ENCODE measurements around the gene PTPRN2. TPM values are rescaled to one million over a fixed set of nuclear protein-coding genes. Genes with fewer than 3 reads are reported as not detected.

PTPRN2 gene
- polyA plus RNA-seq, 1 of the 3 experiments (the other 2 are of a cell fraction): 4.0 TPM

- no peak overlapping the region for H2AFZ ChIP-seq (ENCODE audit: low read depth)
- POLR2A ChIA-PET: no interaction called here
- H3K79me2 ChIP-seq (ENCODE audit: insufficient read depth): no peaks in the 10 kb centered on the region
- no peaks in the 10 kb centered on the region for H3K9me2 ChIP-seq
- no peak for DNase-seq
- peaks cover 0 to 4% of the 10 kb centered on the region in 2 experiments; a peak in 1 of 4 replicates for H3K4me1 ChIP-seq (ENCODE audit: control insufficient read depth in 1 of 2, insufficient read depth in 2 of 2, low read depth in 1 of 2, low read length in 1 of 2)
- no peak overlapping the region for H3K4me3 ChIP-seq (ENCODE audit: low read depth in 2 of 2, low read length in 1 of 2)
- WGBS (ENCODE audit: low lambda C conversion rate): 29% methylated on average over 9 of the region's 9 CpGs
- no peaks in the 10 kb centered on the region for H3F3A ChIP-seq (replicated peaks; ENCODE audit: insufficient read depth)
- H3K27ac ChIP-seq (ENCODE audit: low read depth in 2 of 2, low read length in 1 of 2): no peak overlapping the region
- no peak for TF ChIP-seq TAF1 (IDR thresholded peaks at IDR 0.05; ENCODE audit: borderline replicate concordance, low read depth, low read length)
- no peak for TF ChIP-seq CTCF (IDR thresholded peaks at IDR 0.05)
- TF ChIP-seq RXRA (IDR thresholded peaks at IDR 0.05; ENCODE audit: borderline replicate concordance, low read depth): no peak
- no peak for TF ChIP-seq RAD21 (IDR thresholded peaks at IDR 0.05; ENCODE audit: low read length)
- TF ChIP-seq TCF12 (IDR thresholded peaks at IDR 0.05): no peak
- TF ChIP-seq YY1 (IDR thresholded peaks at IDR 0.05; ENCODE audit: low read depth): no peak
- no peaks in the 10 kb centered on the region for H3K27me3 ChIP-seq (ENCODE audit: insufficient read depth)
- no peak overlapping the region for H3K9ac ChIP-seq
- no peak overlapping the region for H3K4me2 ChIP-seq
- H3K36me3 ChIP-seq (replicated peaks in 1 of 2; ENCODE audit: control insufficient read depth in 1 of 2, insufficient read depth in 2 of 2, low read length in 1 of 2): no peaks in the 10 kb centered on the region
- CTCF ChIA-PET: interaction anchor here (1.2 kb wide), 1 partner anchor 9 kb away, joined by 4 read pairs; no protein-coding TSS in a partner anchor
- peaks cover 8% of the 10 kb centered on the region; the same call in 1 of the 2 replicates for H3K9me3 ChIP-seq
- no peaks in the 10 kb centered on the region for H4K20me1 ChIP-seq (ENCODE audit: insufficient read depth)
Observed at GRCh38 chr7:157884461-157885062, 703.1 kb downstream of the PTPRN2 start.

DNA sequence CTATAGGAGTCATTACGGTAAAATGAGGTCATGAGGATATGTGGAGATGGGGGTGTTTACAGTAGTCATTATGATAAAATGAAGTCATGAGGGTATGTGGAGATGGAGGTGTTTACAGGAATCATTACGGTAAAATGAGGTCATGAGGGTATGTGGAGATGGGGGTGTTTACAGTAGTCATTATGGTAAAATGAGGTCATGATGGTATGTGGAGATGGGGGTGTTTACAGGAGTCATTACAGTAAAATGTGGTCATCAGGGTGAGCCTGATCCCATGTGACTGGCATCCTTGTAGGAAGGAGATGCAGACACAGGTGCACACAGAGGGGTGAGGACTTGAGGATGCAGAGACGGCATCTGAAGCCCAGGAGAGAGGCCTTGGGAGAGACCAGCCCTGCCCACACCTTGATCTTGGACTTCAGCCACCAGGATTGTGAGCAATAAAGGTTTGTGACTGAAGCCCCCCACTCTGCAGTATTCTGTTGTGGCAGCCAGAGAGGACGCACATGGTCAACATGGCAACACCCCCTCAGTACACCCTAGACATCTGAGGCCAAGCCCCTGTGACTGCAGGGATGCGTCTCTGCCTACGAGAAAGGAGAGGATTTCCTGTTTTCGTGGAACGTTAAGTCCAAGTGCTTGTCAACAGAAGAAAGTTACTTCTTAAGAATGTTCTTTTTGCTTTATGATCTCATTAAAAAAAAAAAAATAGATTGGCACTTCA is 706.4 kb downstream of the PTPRN2 start:
- ChIA-PET CTCF (interaction anchor here (0.6 to 0.9 kb wide), 2 partner anchors 222 to 838 kb away, joined by 3 to 5 read pairs; no protein-coding TSS in a partner anchor), POLR2A (no interaction called here)

More for the DNA sequence above, 706.4 kb downstream of the PTPRN2 start:
- Histone ChIP-seq H3K36me3 (replicated peaks in 1 of 2; ENCODE audit: control insufficient read depth in 1 of 2, insufficient read depth in 2 of 2, low read length in 1 of 2) (no peaks in the 10 kb centered on the region), H3K4me3 (ENCODE audit: low read depth in 2 of 2, low read length in 1 of 2) (no peak overlapping the region), H3K27me3 (ENCODE audit: insufficient read depth) (no peaks in the 10 kb centered on the region), H3K9me2 (no peaks in the 10 kb centered on the region), H3K4me1 (ENCODE audit: control insufficient read depth in 1 of 2, insufficient read depth in 2 of 2, low read depth in 1 of 2, low read length in 1 of 2) (no peaks in the 10 kb centered on the region), H3F3A (replicated peaks; ENCODE audit: insufficient read depth) (no peaks in the 10 kb centered on the region), H4K20me1 (ENCODE audit: insufficient read depth) (no peaks in the 10 kb centered on the region), H3K4me2 (no peak overlapping the region), H3K79me2 (ENCODE audit: insufficient read depth) (no peaks in the 10 kb centered on the region), H3K9me3 (peaks cover 8% of the 10 kb centered on the region; the same call in 1 of the 2 replicates), H3K9ac (no peak overlapping the region), H3K27ac (ENCODE audit: low read depth in 2 of 2, low read length in 1 of 2) (no peak overlapping the region), H2AFZ (ENCODE audit: low read depth) (no peak overlapping the region)
- no peak for DNase-seq
- TF ChIP-seq TEAD4 (IDR thresholded peaks at IDR 0.05; ENCODE audit: borderline replicate concordance, insufficient read depth) (no peak), MXI1 (IDR thresholded peaks at IDR 0.05; ENCODE audit: low read depth, low read length) (no peak), SIN3A (IDR thresholded peaks at IDR 0.05; ENCODE audit: borderline replicate concordance, low read depth, low read length) (no peak), REST (IDR thresholded peaks at IDR 0.05; ENCODE audit: low read depth, low read length) (no peak), FOXJ3 (CRISPR knock-in tag; IDR thresholded peaks at IDR 0.05) (no peak), CHD2 (IDR thresholded peaks at IDR 0.05; ENCODE audit: low read length, partially characterized antibody) (no peak), USF2 (IDR thresholded peaks at IDR 0.05; ENCODE audit: borderline replicate concordance, low read depth, low read length) (no peak), CTCF (IDR thresholded peaks at IDR 0.05) (no peak), RCOR1 (IDR thresholded peaks at IDR 0.05; ENCODE audit: low read length) (no peak), MAX (IDR thresholded peaks at IDR 0.05; ENCODE audit: low read depth) (no peak), EP300 (IDR thresholded peaks at IDR 0.05; ENCODE audit: borderline replicate concordance in 1 of 2, low read depth in 1 of 2, low read length in 1 of 2) (no peak), JUND (IDR thresholded peaks at IDR 0.05) (no peak)
- WGBS (ENCODE audit: low lambda C conversion rate): 70% methylated on average over 8 of the region's 8 CpGs
